Endodermal cell (in vitro differentiated cells): ENCODE results near the gene HS6ST1. TPM values are rescaled to one million over a fixed set of nuclear protein-coding genes. Genes with fewer than 3 reads are reported as not detected.

Experiments
- DNase-seq: peaks from one replicate; pipeline ENCODE4 v3.0.0-alpha.2; 2017
- H3K27ac ChIP-seq: 2 replicates; pipeline ENCODE4 v1.5.1; 2013; ENCODE audit warnings: mild to moderate bottlenecking, low read depth, low read length, moderate library complexity
- H3K27me3 ChIP-seq: 2 replicates; pipeline ENCODE4 v1.6.1; 2013; ENCODE audit warnings: mild to moderate bottlenecking, low read length, moderate library complexity; ENCODE audit not compliant: insufficient read depth, control insufficient read depth, poor library complexity, severe bottlenecking
- H3K36me3 ChIP-seq: 2 replicates; pipeline ENCODE4 v1.7.0; 2013; ENCODE audit warnings: mild to moderate bottlenecking, low read length, moderate library complexity; ENCODE audit not compliant: control insufficient read depth, insufficient read depth
- H3K4me1 ChIP-seq: one replicate; pipeline ENCODE4 v1.7.0; 2013; ENCODE audit warnings: low read length; ENCODE audit not compliant: control insufficient read depth, insufficient read depth
- H3K4me3 ChIP-seq: 2 replicates; pipeline ENCODE4 v1.5.1; 2013; ENCODE audit warnings: mild to moderate bottlenecking, low read length, moderate library complexity
- H3K9ac ChIP-seq: 2 replicates; pipeline ENCODE4 v1.6.1; 2013; ENCODE audit warnings: mild to moderate bottlenecking, low read length, moderate library complexity; ENCODE audit not compliant: poor library complexity, severe bottlenecking; ENCODE audit errors: extremely low read depth
- H3K9me3 ChIP-seq: 2 replicates; pipeline ENCODE4 v1.6.1; 2013; ENCODE audit warnings: mild to moderate bottlenecking, low read length, moderate library complexity; ENCODE audit not compliant: control insufficient read depth
- H3K27ac Mint-ChIP-seq: 2 replicates; pipeline ENCODE4 v1.8.0; 2020; ENCODE audit warnings: mixed read lengths
- H3K27me3 Mint-ChIP-seq: 2 replicates; pipeline ENCODE4 v1.8.0; 2021; ENCODE audit warnings: mild to moderate bottlenecking, mixed read lengths; ENCODE audit not compliant: insufficient read depth
- H3K36me3 Mint-ChIP-seq: 2 replicates; pipeline ENCODE4 v1.8.0; 2020; ENCODE audit warnings: low read depth, mixed read lengths
- H3K4me1 Mint-ChIP-seq: 2 replicates; pipeline ENCODE4 v1.8.0; 2020; ENCODE audit warnings: mixed read lengths
- H3K4me3 Mint-ChIP-seq: 2 replicates; pipeline ENCODE4 v1.8.0; 2020; ENCODE audit warnings: mild to moderate bottlenecking, moderate library complexity, mixed read lengths
- H3K9me3 Mint-ChIP-seq: 2 replicates; pipeline ENCODE4 v1.8.0; 2020; ENCODE audit warnings: mild to moderate bottlenecking, mixed read lengths
- WGBS, 2 experiments: methylation state at CpG; one replicate each; pipeline versions ENCODE4 v1.1.5 to v1.1.7; 2013; ENCODE audit warnings: missing lambda C conversion rate in 2 of 2, mixed read lengths in 1 of 2; ENCODE audit not compliant: insufficient coverage in 1 of 2, insufficient read length in 1 of 2; 5-methylcytosine and 5-hydroxymethylcytosine counted together
- total RNA-seq, 2 donors: library from RNA; stranded (reverse); fragmentation: NEBNext Ultra II Directional in 1 of 2; extraction: Animal tissue kit (Norgen Biotek cat#: 25700) in 1 of 2; gene quantifications; 2 replicates in 1 of 2; 3 replicates in 1 of 2; pipeline ENCODE4 v1.2.1, GENCODE V29; 2021
- TF ChIP-seq, protein P1 (sequence below): fragments of 200-600 bp; sonication (generic); conservative IDR thresholded peaks from 2 replicates; pipeline ENCODE4 v1.5.0; 2021; ENCODE audit warnings: antibody characterized with exemption, mild to moderate bottlenecking

HS6ST1 gene
- total RNA-seq, 2 donors from 2014 or later, result 93.0 to 106 TPM

DNA sequence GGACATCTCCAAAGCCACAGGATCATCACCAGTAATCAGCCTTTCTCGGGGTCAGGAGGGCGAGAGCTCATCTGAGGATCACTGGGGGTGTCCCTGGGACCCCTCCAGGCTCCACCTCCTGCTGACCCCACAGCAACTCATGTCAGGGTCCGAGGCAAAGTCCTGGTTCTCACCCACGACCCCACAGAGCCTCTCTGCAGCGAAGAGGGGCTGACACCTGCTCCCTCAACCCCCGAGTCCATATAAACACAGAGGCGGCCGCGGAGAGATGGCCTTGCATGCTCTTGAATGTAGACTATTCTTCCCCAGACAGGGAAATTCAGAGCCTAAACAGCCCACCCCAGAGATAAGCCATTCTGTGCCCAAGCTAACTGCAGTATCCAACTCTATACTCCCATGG lies 29.9 kb downstream of the HS6ST1 start:
- no peaks in the 10 kb centered on the region for H3K9me3 ChIP-seq
- no peaks in the 10 kb centered on the region for H3K27me3 ChIP-seq
- H3K4me3 ChIP-seq, result no peak overlapping the region
- Mint-ChIP-seq H3K4me1 (peaks cover 20% of the 10 kb centered on the region), H3K27ac (peak overlapping the region; percentile 61), H3K27me3 (no peaks in the 10 kb centered on the region), H3K36me3 (peaks cover 18% of the 10 kb centered on the region), H3K4me3 (no peak overlapping the region), H3K9me3 (no peaks in the 10 kb centered on the region)
- no peak for DNase-seq
- H3K9ac ChIP-seq, result no peak overlapping the region
- H3K36me3 ChIP-seq, result peaks cover 56% of the 10 kb centered on the region
- peaks cover 5% of the 10 kb centered on the region for H3K4me1 ChIP-seq
- no peak overlapping the region for H3K27ac ChIP-seq
- TF ChIP-seq, protein P1, sequence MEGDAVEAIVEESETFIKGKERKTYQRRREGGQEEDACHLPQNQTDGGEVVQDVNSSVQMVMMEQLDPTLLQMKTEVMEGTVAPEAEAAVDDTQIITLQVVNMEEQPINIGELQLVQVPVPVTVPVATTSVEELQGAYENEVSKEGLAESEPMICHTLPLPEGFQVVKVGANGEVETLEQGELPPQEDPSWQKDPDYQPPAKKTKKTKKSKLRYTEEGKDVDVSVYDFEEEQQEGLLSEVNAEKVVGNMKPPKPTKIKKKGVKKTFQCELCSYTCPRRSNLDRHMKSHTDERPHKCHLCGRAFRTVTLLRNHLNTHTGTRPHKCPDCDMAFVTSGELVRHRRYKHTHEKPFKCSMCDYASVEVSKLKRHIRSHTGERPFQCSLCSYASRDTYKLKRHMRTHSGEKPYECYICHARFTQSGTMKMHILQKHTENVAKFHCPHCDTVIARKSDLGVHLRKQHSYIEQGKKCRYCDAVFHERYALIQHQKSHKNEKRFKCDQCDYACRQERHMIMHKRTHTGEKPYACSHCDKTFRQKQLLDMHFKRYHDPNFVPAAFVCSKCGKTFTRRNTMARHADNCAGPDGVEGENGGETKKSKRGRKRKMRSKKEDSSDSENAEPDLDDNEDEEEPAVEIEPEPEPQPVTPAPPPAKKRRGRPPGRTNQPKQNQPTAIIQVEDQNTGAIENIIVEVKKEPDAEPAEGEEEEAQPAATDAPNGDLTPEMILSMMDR, result no peak
- 93 to 94% methylated on average over 7 to 9 of the region's 9 CpGs for WGBS, 2 experiments

DNA sequence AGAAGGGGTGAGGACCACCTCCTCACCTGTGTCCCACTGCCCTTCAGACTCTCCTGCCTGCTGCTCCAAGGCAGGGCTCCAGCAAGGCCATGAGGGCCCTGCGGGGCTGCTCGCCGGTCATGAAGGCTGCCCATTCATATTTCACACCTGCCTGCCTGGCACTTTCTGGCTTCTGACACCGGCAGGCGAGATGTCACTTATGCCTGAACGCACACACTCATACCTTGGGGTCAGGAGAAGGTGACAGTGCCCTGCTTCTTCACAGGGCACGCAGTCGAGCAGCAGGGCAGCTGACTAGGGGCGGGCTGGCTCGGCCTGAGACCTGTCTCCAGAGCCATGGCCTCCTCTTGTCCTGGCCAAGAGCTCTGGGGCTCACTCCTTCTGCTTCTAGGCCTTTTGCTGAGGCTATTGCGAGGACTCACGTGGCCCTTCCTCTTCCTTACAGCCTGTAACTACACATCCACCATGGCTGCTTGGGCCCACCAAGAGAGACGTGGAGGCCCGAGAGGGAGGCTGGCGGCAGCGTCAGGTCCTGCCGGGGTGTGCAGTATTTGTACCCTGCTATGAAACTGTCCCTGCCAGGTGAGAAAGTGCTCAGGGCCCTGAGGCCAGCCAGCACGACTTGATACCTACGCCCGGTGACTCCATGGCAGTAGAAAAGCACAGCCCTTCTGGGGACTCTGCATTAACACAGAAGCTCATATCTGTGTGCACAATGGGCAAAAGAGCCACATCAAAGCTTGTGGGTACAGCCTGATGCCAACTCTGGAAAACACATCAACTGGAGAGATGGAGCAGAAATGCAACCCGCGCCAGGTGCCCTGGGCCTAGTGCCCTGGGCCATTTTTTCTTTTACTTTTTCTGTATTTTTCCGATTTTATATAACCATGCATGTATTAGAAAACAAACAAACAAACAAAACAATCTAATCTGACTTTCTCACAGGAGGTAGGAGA lies 30.6 kb downstream of the HS6ST1 start:
- H3K9me3 Mint-ChIP-seq, result no peaks in the 10 kb centered on the region
- no peak for DNase-seq
- peaks cover 18% of the 10 kb centered on the region for H3K36me3 Mint-ChIP-seq
- H3K27ac Mint-ChIP-seq, result peak overlapping the region; percentile 66
- Histone ChIP-seq H3K9ac (no peak overlapping the region), H3K27ac (no peak overlapping the region), H3K4me3 (no peak overlapping the region), H3K4me1 (peaks cover 5% of the 10 kb centered on the region), H3K36me3 (peaks cover 63% of the 10 kb centered on the region), H3K9me3 (no peaks in the 10 kb centered on the region), H3K27me3 (no peaks in the 10 kb centered on the region)
- TF ChIP-seq, protein P1, result no peak
- no peaks in the 10 kb centered on the region for H3K27me3 Mint-ChIP-seq
- WGBS, 2 experiments, result 94% methylated on average over 14 to 23 of the region's 23 CpGs
- peaks cover 13% of the 10 kb centered on the region for H3K4me1 Mint-ChIP-seq
- no peak overlapping the region for H3K4me3 Mint-ChIP-seq

DNA sequence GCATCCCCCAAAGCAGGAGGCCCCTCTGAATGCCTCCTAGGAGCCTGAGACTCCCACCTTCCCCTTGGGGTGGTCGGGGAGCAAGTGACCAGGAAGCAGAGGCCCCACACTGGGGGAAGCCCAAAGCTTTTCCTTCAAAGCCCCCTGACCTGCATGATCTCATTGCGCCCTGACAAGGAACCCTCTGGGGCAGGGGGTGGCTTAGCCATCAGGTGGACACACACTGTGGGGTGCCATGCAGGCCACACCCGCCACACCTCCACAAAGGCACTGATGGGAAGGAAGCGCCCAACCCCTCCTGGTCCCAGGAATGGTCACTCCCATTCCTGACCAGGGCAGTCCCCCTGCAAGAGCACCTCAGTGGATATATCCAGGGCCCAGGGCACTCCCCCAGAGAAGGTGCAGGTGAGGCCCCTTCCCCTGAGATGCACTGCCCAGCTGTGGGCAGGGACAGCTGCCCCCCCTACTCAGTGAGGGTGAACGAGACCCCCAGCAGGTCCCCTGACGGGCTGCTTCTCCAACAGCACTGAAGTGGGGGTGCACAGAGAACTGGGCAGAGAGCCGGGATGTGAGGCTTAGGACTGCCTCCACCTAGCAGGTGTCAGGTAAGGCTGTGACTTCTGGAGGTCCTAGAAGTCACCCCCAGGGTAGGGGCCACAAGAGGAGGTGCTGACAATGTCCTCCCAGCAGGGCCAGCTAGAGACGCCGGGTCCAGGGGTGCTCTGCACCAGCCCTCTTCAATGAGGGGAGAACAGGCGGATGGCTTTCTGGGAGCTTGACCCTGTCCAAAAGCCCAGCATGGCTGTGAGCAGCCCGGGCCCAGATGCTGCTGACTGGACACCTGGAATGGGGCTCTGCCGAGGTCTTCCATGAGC lies 31.5 kb downstream of the HS6ST1 start:
- 94 to 95% methylated on average over 7 to 12 of the region's 12 CpGs for WGBS, 2 experiments
- TF ChIP-seq, protein P1, result no peak
- H3K27me3 Mint-ChIP-seq, result no peaks in the 10 kb centered on the region
- no peak overlapping the region for H3K27ac ChIP-seq
- H3K9me3 Mint-ChIP-seq, result no peaks in the 10 kb centered on the region
- no peak overlapping the region for H3K27ac Mint-ChIP-seq
- no peak overlapping the region for H3K4me3 Mint-ChIP-seq
- H3K36me3 ChIP-seq, result peaks cover 69% of the 10 kb centered on the region
- H3K9ac ChIP-seq, result no peak overlapping the region
- no peaks in the 10 kb centered on the region for H3K9me3 ChIP-seq
- peaks cover 5% of the 10 kb centered on the region for H3K4me1 ChIP-seq
- no peak overlapping the region for H3K4me3 ChIP-seq
- H3K27me3 ChIP-seq, result no peaks in the 10 kb centered on the region
- H3K36me3 Mint-ChIP-seq, result peaks cover 20% of the 10 kb centered on the region
- no peak for DNase-seq
- peaks cover 13% of the 10 kb centered on the region for H3K4me1 Mint-ChIP-seq
